Lower leg skin (tissue), 3 donors: ENCODE measurements around the gene BCL3.

Source experiments
- POLR2A ChIP-seq, 2 donors: fragments of 450-650 bp; IDR thresholded peaks; one replicate each; pipeline ENCODE4 v1.6.1; 2016 to 2017; ENCODE audit warnings: antibody characterized with exemption in 2 of 2, mild to moderate bottlenecking in 1 of 2, moderate library complexity in 1 of 2
- TF ChIP-seq, protein P1 (sequence below), 3 donors: fragments of 450-650 bp; IDR thresholded peaks; one replicate each; pipeline ENCODE4 v1.5.1; 2016; ENCODE audit warnings: antibody characterized with exemption in 3 of 3, mild to moderate bottlenecking in 3 of 3, moderate library complexity in 2 of 3

DNA sequence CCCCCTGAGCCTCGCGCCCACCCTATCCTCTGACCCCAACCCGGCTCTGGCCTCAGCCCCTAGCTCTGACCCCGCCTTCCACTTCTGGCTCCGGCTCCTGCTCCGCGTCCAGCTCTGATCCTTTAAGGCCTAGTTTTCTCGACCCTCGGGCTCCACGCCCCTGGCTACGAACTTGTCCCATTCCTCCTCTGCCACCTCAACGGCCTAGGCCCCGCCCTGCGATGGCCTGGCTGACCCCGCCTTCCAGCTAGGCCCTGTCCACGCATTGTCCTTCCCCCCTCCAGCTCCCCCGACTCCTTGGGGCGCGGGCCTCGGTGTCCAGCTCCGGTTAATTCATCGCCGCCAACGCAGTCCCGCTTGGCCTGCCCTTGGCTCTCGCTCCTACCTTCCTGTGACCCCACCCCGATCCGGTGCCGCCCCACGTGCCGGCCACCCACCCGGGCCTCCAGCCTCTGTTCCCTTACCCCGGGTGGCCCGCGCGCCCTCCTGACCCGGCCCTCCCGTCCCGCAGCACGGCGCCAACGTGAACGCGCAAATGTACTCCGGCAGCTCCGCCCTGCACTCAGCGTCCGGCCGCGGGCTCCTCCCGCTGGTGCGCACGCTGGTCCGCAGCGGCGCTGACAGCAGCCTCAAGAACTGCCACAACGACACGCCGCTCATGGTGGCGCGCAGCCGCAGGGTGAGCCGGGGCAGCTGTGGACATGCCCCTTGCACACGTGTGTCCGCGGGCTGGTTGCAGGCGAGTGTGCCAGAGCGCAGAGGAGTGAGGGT lies 9.4 kb downstream of the BCL3 start:
- TF ChIP-seq, protein P1, sequence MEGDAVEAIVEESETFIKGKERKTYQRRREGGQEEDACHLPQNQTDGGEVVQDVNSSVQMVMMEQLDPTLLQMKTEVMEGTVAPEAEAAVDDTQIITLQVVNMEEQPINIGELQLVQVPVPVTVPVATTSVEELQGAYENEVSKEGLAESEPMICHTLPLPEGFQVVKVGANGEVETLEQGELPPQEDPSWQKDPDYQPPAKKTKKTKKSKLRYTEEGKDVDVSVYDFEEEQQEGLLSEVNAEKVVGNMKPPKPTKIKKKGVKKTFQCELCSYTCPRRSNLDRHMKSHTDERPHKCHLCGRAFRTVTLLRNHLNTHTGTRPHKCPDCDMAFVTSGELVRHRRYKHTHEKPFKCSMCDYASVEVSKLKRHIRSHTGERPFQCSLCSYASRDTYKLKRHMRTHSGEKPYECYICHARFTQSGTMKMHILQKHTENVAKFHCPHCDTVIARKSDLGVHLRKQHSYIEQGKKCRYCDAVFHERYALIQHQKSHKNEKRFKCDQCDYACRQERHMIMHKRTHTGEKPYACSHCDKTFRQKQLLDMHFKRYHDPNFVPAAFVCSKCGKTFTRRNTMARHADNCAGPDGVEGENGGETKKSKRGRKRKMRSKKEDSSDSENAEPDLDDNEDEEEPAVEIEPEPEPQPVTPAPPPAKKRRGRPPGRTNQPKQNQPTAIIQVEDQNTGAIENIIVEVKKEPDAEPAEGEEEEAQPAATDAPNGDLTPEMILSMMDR (IDR thresholded peaks at IDR 0.05) = no peak
- TF ChIP-seq POLR2A (IDR thresholded peaks at IDR 0.05) = no peak
